A673 (cell line): Measurements from ENCODE around the gene LRP1B. TPM values are rescaled to one million over a fixed set of nuclear protein-coding genes. Genes with fewer than 3 reads are reported as not detected.

Experiments used
- BruUV-seq: library from RNA; stranded (reverse); fragments of 400-500 nt; replicated peaks from 2 replicates; lab custom pipeline; 2021; lab: Mats Ljungman, UMichigan
- CTCF ChIA-PET: fragments of 300-600 bp; sonication (Branson Sonifier 250); formaldehyde crosslinking; loops from one replicate; lab custom pipeline; 2022; ENCODE audit warnings: antibody characterized with exemption; lab: Charles Lee
- POLR2A ChIA-PET: fragments of 300-600 bp; sonication (Branson Sonifier 250); formaldehyde crosslinking; loops from one replicate; lab custom pipeline; 2022; ENCODE audit warnings: antibody characterized with exemption; ENCODE audit not compliant: low non-redundant PET; lab: Charles Lee
- DNase-seq: peaks from one replicate; pipeline ENCODE4 v3.0.0-alpha.2; 2015; ENCODE audit warnings: low spot score
- H3K27ac ChIP-seq: fragments of 200-600 bp; sonication (generic); 2 replicates; pipeline ENCODE4 v1.5.1; 2016; ENCODE audit warnings: mixed run types, low read depth, mild to moderate bottlenecking, mixed read lengths, antibody characterized with exemption, low read length; ENCODE audit not compliant: poor library complexity, severe bottlenecking
- H3K27me3 ChIP-seq: fragments of 200-600 bp; sonication (generic); replicated peaks from 2 replicates; pipeline ENCODE4 v1.6.1; 2017; ENCODE audit warnings: mixed run types, low read depth, mild to moderate bottlenecking, mixed read lengths, antibody characterized with exemption, low read length; ENCODE audit not compliant: insufficient read depth, poor library complexity
- H3K36me3 ChIP-seq: fragments of 200-600 bp; sonication (generic); 2 replicates; pipeline ENCODE4 v1.6.1; 2016; ENCODE audit warnings: mixed run types, mild to moderate bottlenecking, mixed read lengths, antibody characterized with exemption, low read length; ENCODE audit not compliant: insufficient read depth, poor library complexity, severe bottlenecking
- H3K4me1 ChIP-seq: fragments of 200-600 bp; sonication (generic); 2 replicates; pipeline ENCODE4 v1.6.1; 2017; ENCODE audit warnings: mixed run types, mild to moderate bottlenecking, mixed read lengths, antibody characterized with exemption, low read length; ENCODE audit not compliant: insufficient read depth, poor library complexity, severe bottlenecking
- H3K4me3 ChIP-seq: fragments of 200-600 bp; sonication (generic); 2 replicates; pipeline ENCODE4 v1.5.1; 2016; ENCODE audit warnings: low read depth, mixed run types, mild to moderate bottlenecking, mixed read lengths, low read length; ENCODE audit not compliant: poor library complexity, severe bottlenecking
- H3K9me3 ChIP-seq: fragments of 200-600 bp; sonication (generic); 2 replicates; pipeline ENCODE4 v1.6.1; 2016; ENCODE audit warnings: mixed run types, low read depth, mild to moderate bottlenecking, mixed read lengths, antibody characterized with exemption, low read length; ENCODE audit not compliant: poor library complexity, severe bottlenecking
- EZH2 ChIP-seq: fragments of 200-600 bp; sonication (generic); IDR thresholded peaks from 2 replicates; pipeline ENCODE4 v1.6.1; 2017; ENCODE audit warnings: borderline replicate concordance, low read depth, mild to moderate bottlenecking, mixed read lengths, antibody characterized with exemption, low read length; ENCODE audit not compliant: poor library complexity, severe bottlenecking
- intact Hi-C: fragments of 100-400 bp; cut with micrococcal nuclease; formaldehyde crosslinking; loops from one replicate; pipeline ENCODE4 v1.10.0; 2022; ENCODE audit not compliant: unreplicated experiment
- total RNA-seq: library from RNA; stranded (reverse); gene quantifications from 2 replicates; pipeline ENCODE4 v1.2.3, GENCODE V29; 2021
- TF ChIP-seq, protein P1 (sequence below): fragments of 300-800, 200-600 bp; sonication (generic); conservative IDR thresholded peaks from 2 replicates; pipeline ENCODE4 v1.5.1; 2017; ENCODE audit warnings: low read depth, mild to moderate bottlenecking, antibody characterized with exemption, low read length, moderate library complexity, mixed read lengths

Gene LRP1B
- total RNA-seq, 1 experiment from 2014 or later, result 9.9 TPM

GRCh38 chr2:140862181-140862580 lies 1268.6 kb downstream of the LRP1B start:
- BruUV-seq, result no TSS peak
- H3K36me3 ChIP-seq, result no peaks in the 10 kb centered on the region
- no peaks in the 10 kb centered on the region for H3K27me3 ChIP-seq
- peaks cover 9% of the 10 kb centered on the region for H3K4me1 ChIP-seq
- no peak overlapping the region for H3K27ac ChIP-seq
- POLR2A ChIA-PET, result no interaction called here
- intact Hi-C loops, result loop anchor here (2.0 to 10.0 kb wide), 3 partner anchors 717 to 1273 kb away; partner anchors contain the start of gene LRP1B
- no peak overlapping the region for H3K4me3 ChIP-seq
- CTCF ChIA-PET, result no interaction called here
- TF ChIP-seq, protein P1, sequence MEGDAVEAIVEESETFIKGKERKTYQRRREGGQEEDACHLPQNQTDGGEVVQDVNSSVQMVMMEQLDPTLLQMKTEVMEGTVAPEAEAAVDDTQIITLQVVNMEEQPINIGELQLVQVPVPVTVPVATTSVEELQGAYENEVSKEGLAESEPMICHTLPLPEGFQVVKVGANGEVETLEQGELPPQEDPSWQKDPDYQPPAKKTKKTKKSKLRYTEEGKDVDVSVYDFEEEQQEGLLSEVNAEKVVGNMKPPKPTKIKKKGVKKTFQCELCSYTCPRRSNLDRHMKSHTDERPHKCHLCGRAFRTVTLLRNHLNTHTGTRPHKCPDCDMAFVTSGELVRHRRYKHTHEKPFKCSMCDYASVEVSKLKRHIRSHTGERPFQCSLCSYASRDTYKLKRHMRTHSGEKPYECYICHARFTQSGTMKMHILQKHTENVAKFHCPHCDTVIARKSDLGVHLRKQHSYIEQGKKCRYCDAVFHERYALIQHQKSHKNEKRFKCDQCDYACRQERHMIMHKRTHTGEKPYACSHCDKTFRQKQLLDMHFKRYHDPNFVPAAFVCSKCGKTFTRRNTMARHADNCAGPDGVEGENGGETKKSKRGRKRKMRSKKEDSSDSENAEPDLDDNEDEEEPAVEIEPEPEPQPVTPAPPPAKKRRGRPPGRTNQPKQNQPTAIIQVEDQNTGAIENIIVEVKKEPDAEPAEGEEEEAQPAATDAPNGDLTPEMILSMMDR, result no peak
- no peak for TF ChIP-seq EZH2
- H3K9me3 ChIP-seq, result no peaks in the 10 kb centered on the region
- DNase-seq, result no peak

GRCh38 chr2:140861666-140862065 lies 1269.2 kb downstream of the LRP1B start:
- Histone ChIP-seq H3K4me3 (no peak overlapping the region), H3K27ac (no peak overlapping the region), H3K4me1 (peaks cover 9% of the 10 kb centered on the region), H3K27me3 (no peaks in the 10 kb centered on the region), H3K9me3 (no peaks in the 10 kb centered on the region), H3K36me3 (no peaks in the 10 kb centered on the region)
- no peak for TF ChIP-seq EZH2
- TF ChIP-seq, protein P1, result no peak
- no TSS peak for BruUV-seq
- DNase-seq, result no peak
- intact Hi-C loops, result loop anchor here (2.0 to 10.0 kb wide), 3 partner anchors 717 to 1273 kb away; partner anchors contain the start of gene LRP1B
- ChIA-PET CTCF (interaction anchor here (0.5 kb wide), 1 partner anchor 1279 kb away, joined by 3 read pairs; no protein-coding TSS in a partner anchor), POLR2A (no interaction called here)

- intact Hi-C loops, result loop anchor here (10.0 kb wide), 1 partner anchor 941 kb away; no protein-coding TSS in a partner anchor
- no peaks in the 10 kb centered on the region for H3K36me3 ChIP-seq
- POLR2A ChIA-PET, result no interaction called here
- CTCF ChIA-PET, result no interaction called here
- H3K9me3 ChIP-seq, result no peaks in the 10 kb centered on the region
- TF ChIP-seq EZH2, result no peak
- TF ChIP-seq, protein P1, result no peak
- DNase-seq, result no peak
- BruUV-seq, result no TSS peak
- no peaks in the 10 kb centered on the region for H3K27me3 ChIP-seq
- no peak overlapping the region for H3K4me3 ChIP-seq
- H3K27ac ChIP-seq, result no peak overlapping the region
- H3K4me1 ChIP-seq, result no peaks in the 10 kb centered on the region
These were observed 1275.3 kb downstream of the LRP1B start for GRCh38 chr2:140855471-140855870.
